ENCODE results near the gene TTC23.
"Not testable (repeated sequence)": the region's sequence is repeated elsewhere in the genome, so short reads cannot be mapped to it uniquely, and the experiment has no call there.

TTC23 gene

GRCh38 chr15:99117563-99118257, 131.7 kb downstream of the TTC23 start:
- DNase-seq: no peak

DNA sequence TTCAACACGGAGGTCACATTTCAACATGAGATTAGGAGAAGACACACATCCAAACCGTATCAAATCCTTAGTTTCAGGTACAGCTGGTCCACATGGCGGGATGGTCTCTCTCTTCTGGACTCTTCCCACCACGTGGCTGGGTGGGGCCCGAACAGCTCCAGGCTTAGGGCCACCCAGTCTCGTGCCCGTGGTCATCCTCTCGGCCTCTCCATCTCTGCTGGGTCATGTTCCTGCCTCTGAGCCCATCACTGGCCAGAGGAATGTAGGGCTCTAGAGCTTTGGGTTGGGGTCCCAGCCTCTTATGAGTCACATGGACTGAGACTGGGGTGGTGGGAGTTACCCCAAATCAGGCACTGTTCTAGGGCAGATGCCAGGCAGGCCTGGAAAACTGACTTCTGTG, 132.3 kb downstream of the TTC23 start:
- DNase-seq: no peak

DNA sequence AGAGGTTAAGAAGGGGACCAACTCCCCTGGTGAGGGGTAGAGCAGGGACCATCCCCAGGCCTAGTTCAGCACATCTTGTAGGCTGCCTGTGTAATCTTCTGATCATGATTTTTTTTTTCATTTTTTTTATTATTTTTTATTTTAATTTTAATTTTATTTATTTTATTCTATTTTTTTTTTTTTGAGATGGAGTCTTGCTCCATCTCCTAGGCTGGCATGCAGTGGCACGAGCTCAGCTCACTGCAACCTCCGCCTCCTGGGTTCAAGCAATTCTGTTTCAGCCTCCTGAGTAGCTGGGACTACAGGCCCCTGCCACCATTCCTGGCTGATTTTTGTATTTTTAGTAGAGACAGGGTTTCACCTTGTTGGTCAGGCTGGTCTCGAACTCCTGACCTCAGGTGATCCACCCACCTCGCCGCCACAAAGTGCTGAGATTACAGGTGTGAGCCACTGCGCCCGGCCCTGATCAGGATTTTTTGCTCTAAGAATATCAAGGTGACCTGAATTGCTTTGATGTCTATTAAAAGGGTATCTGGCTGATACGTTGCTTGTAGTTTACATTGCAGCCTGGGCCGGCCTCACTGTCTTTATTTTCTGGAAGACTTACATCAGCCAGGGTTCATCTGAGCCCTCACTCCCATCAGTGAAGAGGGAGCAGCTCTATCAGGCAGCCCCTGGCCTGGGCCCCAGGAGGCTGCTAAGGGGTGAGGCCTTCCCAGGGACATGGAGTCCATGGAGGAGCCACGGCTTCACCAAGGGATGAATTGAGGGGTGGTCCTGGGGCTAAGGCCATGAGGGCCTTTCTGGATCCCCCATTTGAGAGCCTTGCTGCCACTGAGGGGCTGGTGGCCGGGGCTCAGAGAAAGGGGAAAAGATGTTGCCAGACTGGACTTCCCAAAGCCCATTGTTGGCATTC, 133.8 kb downstream of the TTC23 start:
- no peak for DNase-seq

GRCh38 chr15:99114511-99115299, 134.7 kb downstream of the TTC23 start:
- no peak for DNase-seq

- no peak for DNase-seq
These were observed 135.7 kb downstream of the TTC23 start for GRCh38 chr15:99113547-99114271.

DNA sequence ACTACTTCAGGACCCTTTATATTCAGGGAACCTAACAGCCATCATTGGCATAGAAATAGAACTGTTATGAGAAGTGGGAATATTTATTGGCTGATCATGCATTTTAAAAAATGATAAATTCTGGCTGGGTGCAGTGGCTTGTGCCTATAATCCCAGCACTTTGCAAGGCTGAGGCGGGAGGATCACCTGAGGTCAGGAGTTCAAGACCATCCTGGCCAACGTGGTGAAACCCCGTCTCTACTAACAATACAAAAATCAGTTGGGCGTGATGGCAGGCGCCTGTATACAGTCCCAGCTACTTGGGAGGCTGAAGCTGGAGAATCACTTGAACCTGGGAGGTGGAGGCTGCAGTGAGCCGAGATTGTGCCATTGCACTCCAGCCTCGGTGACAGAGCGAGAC, 137.7 kb downstream of the TTC23 start:
- DNase-seq: not testable (repeated sequence)

DNA sequence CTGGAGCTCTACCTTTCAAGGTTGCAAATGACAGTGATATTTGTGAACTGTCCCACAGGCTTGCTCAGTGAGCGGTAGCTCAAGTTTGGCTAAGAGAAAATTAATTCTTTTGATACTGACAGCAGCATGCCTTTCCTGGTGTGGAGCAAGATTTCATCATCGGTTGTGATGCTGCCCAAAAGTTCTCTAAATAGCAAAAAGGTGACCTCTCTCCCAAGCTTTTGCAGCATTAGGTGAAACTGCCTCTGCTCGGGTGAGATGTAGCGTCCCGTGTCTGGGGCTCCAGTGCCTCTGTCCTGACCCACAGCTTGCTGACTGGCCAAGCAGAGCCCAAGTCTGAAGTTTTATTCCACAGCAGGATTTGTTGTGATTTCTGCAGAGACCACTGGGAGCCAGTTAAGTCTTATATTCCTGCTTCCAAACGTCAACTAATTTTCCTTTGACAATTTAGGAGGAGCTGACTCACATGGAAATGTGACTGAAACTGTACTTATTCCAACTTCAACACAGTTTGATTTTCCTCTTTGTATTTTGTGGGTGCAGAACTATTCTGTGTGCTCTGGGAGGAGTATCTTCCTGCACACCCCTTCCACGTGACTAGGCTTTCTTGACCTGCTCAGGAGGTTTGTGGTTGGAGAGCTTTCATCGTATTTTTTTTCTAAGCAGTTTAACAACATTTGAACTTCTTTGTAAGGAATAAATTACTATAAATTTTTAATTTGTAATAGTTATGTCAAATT, 138.6 kb downstream of the TTC23 start:
- no peak for DNase-seq

DNA sequence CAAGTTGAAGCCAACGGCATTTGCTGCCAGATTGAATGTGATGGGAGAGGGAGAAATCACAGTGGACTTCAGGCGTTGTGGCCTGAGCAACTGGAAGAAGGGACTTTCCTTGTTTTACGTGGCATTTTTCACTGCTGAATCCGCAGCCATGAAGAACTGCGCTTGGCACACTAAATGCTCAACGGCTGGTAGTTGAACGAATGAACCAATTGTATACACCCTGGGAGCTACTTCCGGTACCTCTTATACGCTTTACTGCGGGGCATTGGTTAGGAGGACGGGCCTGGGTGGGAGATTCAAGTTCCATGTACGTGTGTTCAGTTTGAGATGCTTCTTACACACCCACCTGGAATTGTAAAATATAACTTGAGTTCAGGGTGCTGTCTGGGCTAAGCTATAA, 139.3 kb downstream of the TTC23 start:
- DNase-seq: no peak

- no peak for DNase-seq
These were observed 139.8 kb downstream of the TTC23 start for GRCh38 chr15:99109555-99110021.

DNA sequence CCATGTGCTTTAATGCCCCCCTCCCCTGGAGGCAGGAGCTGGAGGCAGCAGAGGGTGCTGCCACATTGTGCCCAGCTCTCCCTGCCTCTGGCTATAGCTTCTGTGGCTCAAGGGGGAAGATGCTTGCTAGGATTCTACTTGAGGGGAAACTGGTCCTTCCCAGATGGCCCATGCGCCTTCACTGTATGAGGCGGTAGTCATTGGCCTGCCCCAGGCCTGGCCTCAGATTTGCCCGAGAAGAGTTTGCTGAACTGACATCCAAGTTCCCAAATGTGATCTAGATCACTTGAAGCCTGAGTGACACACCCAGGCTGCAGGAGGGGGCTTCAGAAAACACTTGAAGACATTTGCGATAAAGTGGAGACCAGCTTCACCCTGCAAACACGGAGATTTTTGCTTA, 140.4 kb downstream of the TTC23 start:
- DNase-seq: no peak

GRCh38 chr15:99106417-99107220, 142.8 kb downstream of the TTC23 start:
- no peak for DNase-seq

- DNase-seq: peak; percentile 33
These were observed 143.7 kb downstream of the TTC23 start for GRCh38 chr15:99105514-99106341.

- DNase-seq: peak; percentile 84
These were observed 144.4 kb downstream of the TTC23 start, which contains the start of gene SYNM for GRCh38 chr15:99104788-99105513. Gene SYNM, plus strand, starts transcription at chr15:99105080. Its CDS starts 120 bp downstream, at chr15:99105200.

DNA sequence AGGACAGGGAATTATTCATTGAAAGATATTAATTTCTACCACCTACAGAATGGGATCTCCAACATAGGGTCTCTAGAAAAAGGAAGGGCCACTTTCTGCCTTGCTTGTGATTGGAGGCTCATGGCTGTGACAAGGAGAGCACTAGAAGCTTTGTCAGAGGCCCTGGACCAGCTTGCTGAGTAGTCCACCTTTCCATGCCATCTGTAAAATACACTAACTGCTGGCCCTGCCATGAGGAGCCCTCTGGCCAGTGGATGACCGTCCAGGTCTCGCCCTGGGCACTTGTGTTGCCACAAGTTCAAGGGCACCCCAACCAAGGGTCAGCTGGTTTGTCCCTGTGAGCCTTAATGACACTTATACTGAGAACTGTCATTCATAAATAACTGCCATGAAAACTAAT, 146.1 kb downstream of the TTC23 start:
- DNase-seq: no peak

DNA sequence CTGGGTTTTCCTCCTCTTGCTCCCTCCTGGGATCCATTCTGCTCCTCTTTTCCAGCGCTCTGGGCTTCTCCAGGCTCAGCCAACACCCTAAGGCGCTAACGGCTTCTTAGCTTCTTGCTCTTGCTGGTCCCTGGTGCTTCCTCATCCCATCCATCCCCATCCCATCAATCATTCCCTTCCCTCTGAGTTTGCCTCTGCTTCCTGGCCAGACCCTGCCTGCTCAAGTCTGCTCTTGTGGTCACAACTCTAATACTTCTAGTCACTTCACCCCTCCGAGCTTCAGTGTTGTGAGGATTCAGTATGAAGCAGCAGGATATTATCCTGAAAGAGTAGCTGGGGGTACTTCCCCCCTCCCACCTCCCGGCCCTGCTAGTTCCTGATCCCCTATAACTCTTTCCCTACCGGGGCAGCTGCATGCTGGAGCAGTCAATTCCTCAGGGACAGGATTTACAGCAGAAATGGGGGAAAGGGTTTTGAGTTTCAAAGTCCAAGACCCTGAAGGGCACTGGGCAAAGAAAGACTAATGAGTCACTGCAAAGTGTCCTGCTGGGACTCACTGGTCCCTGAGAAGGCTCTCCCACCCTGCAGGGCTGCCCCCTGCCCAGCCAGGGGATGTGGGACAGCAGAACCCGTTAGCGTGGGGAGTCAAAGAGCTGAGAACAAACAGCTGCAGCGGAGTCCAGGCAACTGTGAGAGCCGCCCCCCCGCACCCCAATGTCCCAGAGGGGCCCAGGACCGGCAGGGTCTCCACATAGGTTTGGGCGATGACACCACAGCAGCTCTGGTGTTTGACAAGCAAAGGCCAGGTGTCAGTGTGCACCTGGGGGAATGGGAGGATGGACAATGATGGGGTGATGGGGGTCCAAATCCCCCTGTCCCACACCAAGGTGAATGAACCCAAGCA, 146.8 kb downstream of the TTC23 start:
- DNase-seq: no peak

- DNase-seq: no peak
These were observed 147.9 kb downstream of the TTC23 start for GRCh38 chr15:99101501-99101900.

- peak; percentile 70 for DNase-seq
These were observed 148.9 kb downstream of the TTC23 start for GRCh38 chr15:99100245-99101173.

Measured in suppressor macrophage treated with lipopolysaccharide for 4 hours (primary cell).